ENCODE data around the gene PRR23E.

Gene PRR23E, protein sequence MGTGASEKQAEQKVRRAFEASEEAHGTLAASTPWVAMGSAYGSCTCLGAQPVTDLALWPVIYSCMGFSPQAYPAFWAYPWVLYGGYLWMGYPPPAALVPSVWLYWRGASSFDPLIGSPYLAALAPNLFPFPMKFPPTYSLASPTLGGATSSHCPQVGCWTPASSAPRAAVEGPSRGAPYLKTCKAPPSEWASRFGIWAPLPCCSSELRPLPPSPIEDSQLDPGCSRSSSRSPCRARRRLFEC

DNA sequence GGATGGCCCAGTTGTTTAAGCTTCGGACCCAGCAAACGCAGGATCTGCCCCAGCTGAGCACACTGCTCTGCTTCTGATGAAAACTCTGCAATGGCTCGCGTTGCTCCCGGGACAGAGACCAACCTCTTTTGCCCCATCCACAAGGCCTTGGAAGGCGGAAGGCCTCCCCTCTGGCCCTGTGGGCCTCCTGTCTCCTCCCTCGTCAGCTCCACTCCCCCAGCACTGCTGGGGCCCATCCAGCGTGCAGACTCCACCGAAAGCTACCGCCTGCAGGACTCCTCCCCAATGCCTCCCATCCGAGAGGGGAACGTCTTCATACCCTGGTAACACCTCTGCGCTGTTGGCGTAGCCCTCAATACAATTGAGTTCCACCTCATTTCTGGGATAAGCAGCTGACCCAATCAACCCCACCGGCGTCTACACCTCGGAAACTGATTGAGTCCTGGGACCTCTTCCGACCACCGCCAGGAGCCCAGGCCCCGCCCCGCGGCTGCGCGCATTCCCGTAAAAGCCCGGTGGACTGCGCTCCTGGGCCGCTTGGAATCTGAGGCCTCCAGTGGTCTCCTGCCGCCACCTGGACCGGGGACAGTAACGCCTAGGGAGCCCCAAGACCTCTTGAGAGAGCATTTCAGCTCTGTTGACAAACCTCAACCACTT is at the start of gene PRR23E:
Gene PRR23E, plus strand, starts transcription at position 556 of the 657 bp plus-strand sequence. CDS start 3,555 bp downstream, outside the sequence.
- DNase-seq = no peak

DNA sequence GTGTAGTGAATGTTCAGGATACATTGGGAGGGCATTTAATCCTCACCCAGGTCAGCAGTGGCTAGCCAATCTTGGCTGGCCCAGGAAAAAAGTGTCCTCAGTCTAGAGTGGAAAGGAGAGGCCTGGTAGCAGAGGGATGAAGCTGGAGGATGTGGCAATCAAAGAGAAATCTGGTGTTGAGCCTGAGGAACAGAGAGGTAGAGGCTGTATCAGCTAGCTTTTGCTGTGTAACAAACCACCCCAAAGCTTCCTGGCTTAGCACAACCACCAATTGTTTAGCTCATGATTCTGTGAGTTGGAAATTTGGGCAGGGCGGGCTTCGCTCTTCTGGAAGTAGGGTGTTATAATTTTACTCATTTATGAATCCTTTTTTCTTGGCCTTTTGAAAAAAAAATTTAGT is 49.8 kb upstream of the PRR23E start:
- no peak for DNase-seq

DNA sequence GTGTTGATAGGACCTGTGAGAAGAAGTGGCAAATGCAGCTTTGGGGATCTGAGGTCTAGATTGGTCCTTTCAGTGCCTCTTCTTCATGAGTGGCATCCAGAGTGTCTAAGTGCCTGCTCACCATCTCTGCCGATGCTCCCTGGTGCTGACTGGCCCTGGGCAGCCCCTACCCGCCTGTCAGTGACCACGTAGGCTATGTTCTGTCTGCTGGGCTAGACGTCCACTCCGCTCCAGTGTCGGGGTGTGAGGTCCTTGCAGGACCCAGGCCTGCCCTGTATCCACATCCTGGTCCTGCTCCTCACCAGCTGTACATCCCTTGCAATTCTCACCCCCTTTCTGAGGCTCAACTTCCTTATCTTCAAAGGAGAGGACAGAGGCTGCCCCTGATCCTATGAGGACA is 48.3 kb upstream of the PRR23E start:
- DNase-seq = no peak

DNA sequence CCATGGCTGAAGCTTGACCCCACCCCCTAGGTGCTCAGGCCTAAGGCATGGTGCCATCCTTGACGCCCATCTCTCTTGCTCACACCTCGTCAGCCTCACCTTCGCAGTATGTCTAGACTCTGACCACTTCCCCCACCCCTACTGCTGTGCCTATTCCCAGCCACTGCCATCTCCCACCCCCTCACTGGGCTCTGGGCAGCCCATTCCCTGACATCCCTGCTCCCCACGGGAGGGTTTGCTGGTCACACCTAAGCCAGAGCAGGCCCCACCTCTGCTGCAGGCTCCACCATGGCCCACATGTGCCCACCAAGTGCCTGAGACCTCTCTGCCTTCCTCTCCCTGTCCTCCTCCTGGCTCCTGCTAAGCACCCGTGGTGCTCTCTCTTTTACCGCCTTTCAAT is 47.7 kb upstream of the PRR23E start:
- no peak for DNase-seq

DNA sequence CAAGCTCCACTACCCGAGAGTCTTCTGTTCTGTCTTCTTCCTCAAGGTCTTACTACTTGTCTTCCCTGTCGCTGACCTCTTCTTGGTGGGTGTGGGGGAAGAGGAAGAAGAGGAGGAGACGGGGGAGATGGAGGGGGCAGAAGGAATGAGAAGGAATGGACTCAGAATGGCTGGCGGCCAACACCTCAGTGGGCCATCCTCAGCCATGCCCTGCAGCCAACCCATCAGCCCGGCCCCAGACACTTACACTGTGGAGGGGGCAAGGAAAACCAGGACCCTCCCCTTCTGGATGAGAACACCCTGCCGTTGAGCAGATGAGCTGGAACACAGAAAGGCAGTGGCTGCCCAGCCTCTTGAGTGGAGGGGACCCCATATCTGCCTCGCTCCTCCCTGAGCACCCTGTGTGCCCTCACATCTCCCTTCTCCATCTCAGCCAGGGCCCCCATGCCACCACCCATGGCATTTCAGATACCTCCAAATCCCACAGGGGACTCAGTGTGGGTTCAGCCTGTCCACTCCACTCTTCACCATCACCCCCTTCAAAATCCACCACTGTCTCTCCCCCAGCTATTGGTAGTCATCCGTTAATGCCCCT is 45.5 kb upstream of the PRR23E start:
- DNase-seq = no peak

DNA sequence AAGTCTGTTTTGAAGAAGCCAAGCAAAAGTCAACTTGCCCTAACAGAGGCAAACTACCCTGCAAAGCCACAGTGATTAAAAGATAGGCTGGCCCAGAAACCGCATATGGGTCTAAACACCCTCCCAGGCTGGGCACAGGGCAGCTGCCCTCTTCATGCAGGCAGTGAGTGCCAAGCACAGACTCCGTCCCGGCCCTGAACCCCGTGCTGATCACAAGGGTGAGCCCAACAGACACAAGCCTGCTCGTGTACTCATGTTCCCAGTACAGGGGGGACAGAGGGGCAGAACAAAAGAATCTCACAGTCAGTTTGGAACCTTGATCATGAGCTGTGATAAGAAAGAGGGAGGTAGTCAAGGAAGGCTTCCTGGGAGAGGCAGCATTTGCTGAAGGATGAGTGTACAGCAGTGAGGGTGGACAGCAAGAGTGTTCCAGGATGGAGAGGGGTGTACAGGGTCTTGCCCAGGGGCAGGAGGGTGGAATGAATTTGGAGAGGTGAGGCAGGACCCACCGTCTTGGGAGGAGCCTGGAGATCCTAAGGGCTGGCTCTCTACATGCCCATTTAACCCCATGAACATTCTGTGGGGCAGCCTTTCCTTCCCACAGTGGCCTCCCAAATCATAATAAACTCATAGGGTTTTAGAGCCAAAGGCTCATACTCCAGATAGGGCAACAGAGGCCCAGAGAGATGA is 43.2 kb upstream of the PRR23E start:
- DNase-seq = no peak

DNA sequence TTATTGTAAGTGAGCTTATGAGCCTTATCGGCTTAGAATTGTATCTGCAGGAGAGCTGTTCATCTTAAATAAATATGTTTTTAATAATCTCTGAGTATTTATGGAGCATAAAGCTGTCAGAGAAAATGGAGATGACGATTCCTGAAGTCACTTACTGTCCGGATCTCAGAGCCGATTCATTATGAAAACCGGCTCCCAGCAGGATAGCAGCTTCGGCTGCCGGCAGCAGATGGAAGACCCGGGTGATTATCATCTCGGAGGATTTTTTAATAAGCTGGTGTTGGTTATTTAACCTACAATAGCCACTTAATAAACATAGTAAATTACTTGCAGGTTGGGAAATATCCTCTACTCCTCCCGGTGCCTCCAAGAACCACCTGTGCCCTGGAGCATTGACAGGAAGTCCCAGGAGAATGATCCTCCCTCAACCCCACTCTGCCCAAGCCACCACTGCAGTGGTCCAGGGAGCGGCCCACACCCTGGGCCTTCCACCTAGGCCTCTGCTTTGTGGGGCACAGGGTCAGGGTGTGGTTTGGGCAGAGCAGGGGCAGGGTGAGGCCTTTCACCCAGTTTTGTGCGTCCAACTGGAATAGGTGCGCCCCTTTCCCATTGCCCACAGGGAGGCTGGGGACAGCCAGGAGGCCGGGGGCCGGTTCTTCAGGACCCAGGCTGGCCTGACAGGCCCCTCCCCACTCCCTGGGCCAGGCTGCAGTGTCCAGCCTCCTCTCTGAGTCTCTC is 42.2 kb upstream of the PRR23E start:
- no peak for DNase-seq

DNA sequence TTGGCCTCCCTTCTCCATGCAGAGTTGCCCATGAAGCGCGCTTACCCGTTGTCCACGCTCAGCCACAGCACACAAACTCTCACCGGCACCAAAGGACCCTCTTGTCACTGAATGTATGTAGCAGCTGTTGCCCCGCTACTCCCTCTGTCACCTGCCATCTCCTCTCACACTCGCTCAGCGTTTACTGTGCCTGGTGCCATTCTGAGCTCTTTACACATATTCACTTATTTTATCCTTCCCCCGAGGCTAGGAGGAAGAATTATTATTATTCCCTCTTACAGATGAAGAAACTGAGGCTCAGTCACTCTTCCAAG is 41.7 kb upstream of the PRR23E start:
- no peak for DNase-seq

DNA sequence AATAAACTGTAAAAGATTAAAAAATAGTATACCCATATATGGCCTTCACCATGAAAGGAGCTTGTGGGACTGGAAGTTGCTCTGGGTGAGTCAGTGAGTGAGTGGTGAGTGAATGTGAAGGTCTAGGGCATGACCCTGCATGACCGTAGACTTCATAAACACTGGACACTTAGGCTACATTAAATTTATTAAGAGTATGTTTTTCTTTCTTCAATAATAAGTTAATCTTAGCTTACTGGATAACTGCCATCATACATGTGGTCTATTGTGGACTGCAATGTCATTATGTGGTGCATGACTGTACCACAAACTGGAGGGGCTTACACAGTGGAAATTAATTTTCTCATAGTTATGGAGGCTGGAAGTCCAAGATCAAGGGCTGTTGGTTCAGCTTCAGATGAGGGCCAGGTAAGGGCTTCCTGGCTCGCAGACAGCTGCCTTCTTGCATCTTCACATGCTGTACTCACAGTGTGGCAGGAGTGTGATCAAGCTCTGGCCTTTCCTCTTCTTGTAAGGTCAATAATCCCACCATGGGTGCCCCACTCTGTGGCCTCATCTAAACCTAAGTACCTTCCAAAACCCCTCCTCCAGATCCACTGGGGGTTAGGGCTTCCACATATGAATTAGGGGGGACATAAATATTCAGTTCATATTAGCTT is 40.8 kb upstream of the PRR23E start:
- no peak for DNase-seq

DNA sequence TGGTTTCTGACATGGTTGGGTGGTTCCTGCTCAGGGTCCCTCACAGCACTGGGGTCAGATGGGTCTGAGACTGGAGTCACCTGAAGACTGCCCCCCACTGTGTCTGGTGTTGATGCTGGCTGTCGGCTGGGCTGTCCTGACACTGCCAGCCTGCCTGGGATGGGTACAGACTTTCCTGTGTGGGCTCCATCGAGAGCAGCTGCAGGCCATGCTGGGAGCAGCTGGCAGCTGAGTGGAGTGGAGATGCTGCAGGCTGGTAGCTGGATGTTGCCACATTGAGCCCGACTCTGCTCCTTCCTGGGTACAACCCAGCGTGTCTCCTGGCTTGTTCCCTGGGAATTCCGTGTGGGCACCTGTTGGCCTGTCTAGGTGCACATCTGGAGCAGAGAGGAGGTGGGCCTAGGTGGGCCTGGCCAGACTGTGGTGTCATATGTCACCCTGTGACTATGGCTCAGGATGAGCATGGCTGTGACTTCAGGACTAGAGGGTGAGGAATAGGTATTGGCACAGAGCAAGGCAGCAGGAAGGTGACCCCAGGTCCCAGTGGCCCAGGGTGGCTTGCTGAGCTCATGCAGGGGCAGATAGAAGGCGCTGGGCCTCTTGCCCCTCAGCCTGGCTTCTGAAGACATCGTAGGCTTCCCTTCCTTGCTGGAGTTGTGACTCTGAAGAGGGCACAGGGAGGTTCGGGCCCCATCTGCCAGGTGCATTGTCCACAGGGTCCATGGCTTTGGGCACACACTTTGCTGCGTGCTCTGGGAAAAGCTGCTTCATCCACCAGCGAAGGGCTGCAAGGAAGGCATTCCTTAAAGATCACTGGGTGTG is 40.0 kb upstream of the PRR23E start:
- DNase-seq = no peak

DNA sequence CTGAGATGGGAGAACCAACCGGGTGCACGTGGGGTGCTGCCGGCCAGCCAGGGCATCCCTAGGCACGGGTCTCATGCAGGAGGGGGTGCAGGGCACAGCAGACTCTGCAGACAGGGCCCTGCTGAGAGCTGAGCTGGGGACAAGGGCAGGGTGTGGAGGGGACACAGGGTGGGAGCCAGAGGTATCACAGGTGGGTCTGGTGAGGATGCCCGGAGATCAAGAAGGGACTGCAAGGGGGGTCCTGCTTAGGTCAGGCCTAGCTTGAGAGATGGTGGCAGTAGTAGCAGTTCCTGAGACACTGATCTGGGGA is 39.5 kb upstream of the PRR23E start:
- no peak for DNase-seq

DNA sequence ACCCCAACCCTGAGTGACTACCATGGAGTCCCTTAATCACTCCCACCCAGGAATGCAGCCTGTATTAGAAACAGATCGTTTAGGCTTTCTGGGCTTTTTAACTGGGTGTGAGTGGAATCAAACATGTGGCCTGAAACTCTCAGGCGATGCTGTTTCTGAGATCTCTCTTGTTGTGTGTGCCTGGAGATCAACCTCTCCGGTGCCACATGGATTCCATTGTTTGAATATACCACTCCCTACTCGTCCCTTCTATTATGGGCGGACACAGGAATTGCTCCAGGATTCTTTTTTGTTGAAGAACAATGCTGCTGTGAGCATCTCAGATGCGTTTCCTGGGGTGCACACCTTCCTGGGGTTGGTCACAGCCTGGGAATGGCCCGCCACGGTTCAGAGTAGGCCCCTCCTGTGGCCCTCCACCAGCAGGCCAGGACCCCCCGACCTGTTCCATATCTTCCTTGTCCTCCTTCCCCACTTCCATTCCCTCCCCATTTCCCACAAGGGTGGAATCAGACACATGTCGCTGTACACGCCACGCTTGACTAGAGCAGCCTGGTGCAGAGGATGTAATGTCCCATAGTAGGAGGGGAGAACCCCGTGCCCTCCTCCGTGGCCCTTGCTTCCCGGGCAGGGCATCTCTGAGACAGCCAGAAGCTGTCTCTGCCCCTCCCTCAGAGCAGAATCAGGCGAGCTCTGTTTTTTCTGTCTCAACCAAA is 36.4 kb upstream of the PRR23E start:
- DNase-seq = no peak

DNA sequence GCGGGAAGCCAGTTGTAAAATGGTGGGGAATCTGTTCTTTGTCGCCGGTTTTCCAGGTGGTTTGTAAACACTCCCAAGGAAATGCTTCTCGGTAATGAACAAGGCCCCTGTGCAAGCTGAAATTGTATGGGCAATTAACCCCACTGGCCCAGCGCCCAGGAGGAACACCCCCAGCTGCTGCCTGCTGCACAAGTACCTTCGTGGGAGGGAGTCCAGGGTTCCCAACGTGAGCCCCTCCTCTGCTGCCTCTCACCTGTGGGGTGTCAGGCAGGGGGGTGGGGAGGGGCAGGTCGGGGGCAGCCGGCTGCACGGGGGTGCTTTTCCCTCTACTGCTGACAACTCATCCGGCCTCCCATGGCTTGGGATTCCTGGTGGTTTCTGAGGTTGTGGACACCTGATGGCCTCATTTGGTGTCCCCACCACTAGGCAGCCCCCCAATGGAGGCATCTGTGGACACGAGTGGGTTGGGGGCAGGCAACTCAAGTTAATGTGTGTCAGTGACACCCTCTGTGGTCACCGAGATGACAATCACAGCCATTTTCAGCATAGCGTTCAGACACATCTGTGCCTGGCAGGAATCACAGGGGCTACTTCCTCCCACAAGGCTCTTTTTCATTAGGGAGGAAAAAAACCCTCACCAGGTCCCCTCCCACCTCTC is 35.6 kb upstream of the PRR23E start:
- DNase-seq = no peak

DNA sequence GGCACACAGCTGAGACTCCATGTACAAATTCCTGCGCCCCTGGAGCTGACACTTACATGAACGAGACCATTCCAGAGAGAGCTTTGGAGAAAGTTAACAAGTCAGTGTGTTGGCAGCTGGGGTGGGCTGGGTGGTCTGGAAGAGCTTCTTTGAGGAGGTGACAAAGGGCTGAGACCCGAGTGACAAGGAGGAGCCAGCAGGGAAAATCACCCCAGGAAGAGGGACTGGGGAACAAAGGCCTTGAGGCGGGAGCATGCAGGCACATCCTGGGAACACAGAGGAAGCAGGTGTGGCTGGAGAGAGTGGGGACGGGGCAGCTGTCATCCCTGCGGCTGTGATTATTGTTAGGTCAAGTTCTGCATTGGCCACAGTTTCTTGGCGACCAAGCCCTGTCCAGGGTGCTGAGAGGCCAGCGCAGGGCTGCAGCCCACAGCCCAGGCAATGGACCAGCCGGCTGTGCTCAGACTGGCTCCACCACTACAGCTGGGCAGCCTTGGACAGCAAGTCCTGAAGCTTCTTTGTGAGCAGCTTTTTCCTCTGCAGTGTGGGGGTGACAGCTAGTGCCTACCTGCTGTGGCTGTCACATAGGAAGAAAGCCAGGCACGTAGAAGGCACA is 34.2 kb upstream of the PRR23E start:
- DNase-seq = no peak

DNA sequence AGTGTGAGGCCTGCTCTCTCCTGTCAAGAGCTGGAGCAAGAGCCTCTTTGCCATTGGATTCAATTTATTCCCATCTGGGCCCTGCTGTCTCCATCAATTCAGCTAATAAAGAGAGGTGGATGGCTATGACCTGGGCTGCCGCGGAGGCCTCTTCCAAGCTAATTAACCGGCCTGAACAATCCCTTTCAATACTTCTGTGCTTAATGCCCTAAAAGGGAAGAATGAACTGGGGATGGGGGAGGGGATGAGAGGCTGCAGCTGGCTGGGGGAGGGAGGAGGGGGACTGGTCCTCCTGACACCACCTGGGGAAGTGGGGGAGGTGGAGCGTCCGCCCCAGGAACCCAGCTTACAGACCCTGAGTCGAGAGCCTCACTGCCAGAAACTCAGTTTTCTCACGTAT is 33.4 kb upstream of the PRR23E start:
- no peak for DNase-seq

DNA sequence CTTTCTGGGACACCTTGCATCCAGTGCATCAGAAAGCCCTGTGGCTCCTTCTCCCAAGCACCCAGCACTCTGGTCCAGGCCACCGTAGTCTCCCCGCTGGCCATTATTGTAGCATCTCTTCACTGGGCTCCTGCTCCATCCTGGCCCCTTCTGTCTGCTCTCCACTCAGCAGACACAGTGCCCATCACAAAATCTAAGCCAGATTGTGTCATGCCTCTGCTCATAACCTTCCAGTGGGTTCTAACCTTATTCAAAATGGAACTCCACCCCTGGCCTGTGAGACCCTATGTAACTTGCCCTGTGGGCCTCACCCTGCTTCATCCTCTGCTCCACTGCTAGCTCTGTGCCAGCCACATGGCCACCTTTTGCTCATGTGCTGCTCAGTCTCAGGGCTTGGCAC is 31.7 kb upstream of the PRR23E start:
- DNase-seq = no peak

DNA sequence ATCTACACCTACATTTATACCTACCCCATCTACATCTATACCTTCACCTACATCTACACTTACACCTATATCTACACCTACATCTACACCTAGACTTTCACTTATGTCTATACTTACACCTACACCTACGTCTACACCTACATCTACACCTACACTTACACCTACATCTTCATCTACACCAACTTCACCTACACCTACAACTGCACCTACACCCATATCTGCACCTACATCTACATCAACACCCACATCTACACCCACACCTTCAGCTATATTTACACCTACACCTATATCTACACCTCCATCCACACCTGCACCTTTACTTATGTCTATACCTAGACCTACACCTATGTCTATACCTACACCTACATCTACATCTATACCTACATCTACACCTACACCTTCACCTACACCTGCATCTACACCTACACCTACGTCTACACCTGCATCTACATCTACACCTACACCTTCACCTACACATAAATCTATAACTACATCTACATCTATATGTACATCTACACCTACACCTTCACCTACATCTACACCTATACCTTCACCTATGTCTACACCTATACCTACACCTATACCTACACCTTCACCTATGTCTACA is 30.9 kb upstream of the PRR23E start:
- no peak for DNase-seq

DNA sequence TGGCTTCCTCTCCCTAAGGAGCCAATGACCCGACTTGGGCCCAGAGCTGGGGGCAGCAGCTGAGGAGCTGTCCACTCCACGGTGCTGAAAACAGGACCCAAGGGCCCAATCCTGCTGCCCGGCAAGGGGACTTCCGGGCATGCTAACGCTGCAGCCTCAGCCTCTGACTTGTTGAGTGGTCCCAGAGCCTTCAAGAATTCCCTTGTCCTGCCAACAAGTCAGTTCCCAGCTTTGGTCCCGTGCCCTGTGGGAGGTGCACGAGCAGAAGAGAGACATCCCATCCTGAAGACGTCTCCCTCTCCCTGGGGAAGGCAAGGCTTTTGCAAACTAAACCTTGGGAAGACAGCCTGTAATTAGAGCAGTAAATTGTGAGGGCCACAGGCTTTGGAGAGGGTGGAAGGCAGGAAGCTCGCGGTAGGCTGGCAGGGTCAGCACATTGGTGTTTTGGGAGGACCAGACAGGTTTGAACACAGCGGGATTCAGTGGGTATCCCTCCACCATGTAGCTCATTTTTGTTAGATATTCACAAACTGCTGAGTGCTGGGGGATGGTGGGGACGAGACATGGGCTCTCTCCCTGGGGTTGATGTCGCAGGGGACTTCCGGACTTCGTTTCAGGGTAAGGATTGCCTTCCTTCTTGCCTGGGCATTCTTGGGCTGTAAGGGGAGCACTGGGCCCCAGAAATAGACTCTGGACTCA is 29.8 kb upstream of the PRR23E start:
- no peak for DNase-seq

DNA sequence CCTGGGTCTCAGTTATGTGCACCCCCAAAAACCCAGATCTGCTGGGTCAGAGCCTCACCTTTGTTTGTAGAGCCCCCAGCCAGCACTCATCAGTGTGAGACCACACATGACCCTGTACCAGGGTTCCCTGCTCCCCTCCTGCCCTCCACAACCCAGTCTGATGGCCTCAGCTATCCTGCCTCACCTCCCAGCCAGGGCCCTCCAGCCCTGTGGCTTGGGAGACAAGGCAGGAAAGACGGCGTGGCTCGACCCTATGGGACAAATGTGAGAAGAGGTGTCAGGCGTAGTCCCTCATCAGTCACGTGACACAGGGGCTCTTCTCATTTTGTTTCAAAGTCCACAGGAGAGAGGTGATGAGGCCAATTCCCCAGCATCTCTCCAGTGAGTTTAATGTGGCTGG is 28.3 kb upstream of the PRR23E start:
- DNase-seq = no peak
